Trophoblast cell (in vitro differentiated cells and primary cell): ENCODE results near the gene ZBTB42.
A peak's percentile ranks its signal among the peaks of the same experiment; 100 is the strongest.

Experiments
- DNase-seq, 2 donors: peaks; one replicate each; pipeline ENCODE4 v3.0.0-alpha.2; 2016
- H2AFZ ChIP-seq: 2 replicates; pipeline ENCODE4 v1.6.1; 2013; ENCODE audit warnings: low read length, moderate library complexity, mild to moderate bottlenecking; ENCODE audit not compliant: insufficient read depth, poor library complexity
- H2AK5ac ChIP-seq: 2 replicates; pipeline ENCODE4 v1.6.1; 2013; ENCODE audit warnings: mild to moderate bottlenecking, low read length
- H2BK120ac ChIP-seq: 2 replicates; pipeline ENCODE4 v1.6.1; 2013; ENCODE audit warnings: low read length, mild to moderate bottlenecking, moderate library complexity; ENCODE audit not compliant: insufficient read depth, poor library complexity
- H2BK12ac ChIP-seq: 2 replicates; pipeline ENCODE4 v1.6.1; 2013; ENCODE audit warnings: mild to moderate bottlenecking, low read length, moderate library complexity
- H2BK5ac ChIP-seq: 2 replicates; pipeline ENCODE4 v1.6.1; 2013; ENCODE audit warnings: low read length, low read depth, moderate library complexity, mild to moderate bottlenecking; ENCODE audit not compliant: poor library complexity
- H3K14ac ChIP-seq: 2 replicates; pipeline ENCODE4 v1.6.1; 2013; ENCODE audit warnings: mild to moderate bottlenecking, low read length
- H3K18ac ChIP-seq: 2 replicates; pipeline ENCODE4 v1.6.1; 2013; ENCODE audit warnings: mild to moderate bottlenecking, low read length
- H3K23ac ChIP-seq: 2 replicates; pipeline ENCODE4 v1.6.1; 2013; ENCODE audit warnings: low read length
- H3K27ac ChIP-seq: 2 replicates; pipeline ENCODE4 v1.5.1; 2013; ENCODE audit warnings: low read depth, mild to moderate bottlenecking, inconsistent platforms, low read length, moderate library complexity
- H3K27me3 ChIP-seq: 2 replicates; pipeline ENCODE4 v1.6.1; 2013; ENCODE audit warnings: inconsistent platforms, mild to moderate bottlenecking, low read length, moderate library complexity; ENCODE audit not compliant: insufficient read depth
- H3K36me3 ChIP-seq, 2 experiments: 1 replicate in 1 of 2; 2 replicates in 1 of 2; pipeline ENCODE4 v1.6.1; 2013; ENCODE audit warnings: low read length in 2 of 2, mild to moderate bottlenecking in 2 of 2, moderate library complexity in 1 of 2; ENCODE audit not compliant: insufficient read depth in 2 of 2, control insufficient read depth in 1 of 2
- H3K4ac ChIP-seq: 2 replicates; pipeline ENCODE4 v1.6.1; 2013; ENCODE audit warnings: low read depth, mild to moderate bottlenecking, low read length, moderate library complexity
- H3K4me1 ChIP-seq, 2 experiments: 1 replicate in 1 of 2; 2 replicates in 1 of 2; pipeline ENCODE4 v1.6.1; 2013; ENCODE audit warnings: low read length in 2 of 2, mild to moderate bottlenecking in 2 of 2, moderate library complexity in 1 of 2; ENCODE audit not compliant: insufficient read depth in 2 of 2, control insufficient read depth in 1 of 2
- H3K4me2 ChIP-seq: 2 replicates; pipeline ENCODE4 v1.6.1; 2013; ENCODE audit warnings: inconsistent platforms, mild to moderate bottlenecking, low read length, moderate library complexity
- H3K4me3 ChIP-seq: 2 replicates; pipeline ENCODE4 v1.5.1; 2013; ENCODE audit warnings: mild to moderate bottlenecking, low read depth, low read length, inconsistent platforms
- H3K79me1 ChIP-seq: one replicate; pipeline ENCODE4 v1.6.1; 2013; ENCODE audit warnings: low read length
- H3K79me2 ChIP-seq: 2 replicates; pipeline ENCODE4 v1.6.1; 2013; ENCODE audit warnings: low read length, mild to moderate bottlenecking; ENCODE audit not compliant: control insufficient read depth, insufficient read depth, poor library complexity
- H3K9ac ChIP-seq: 2 replicates; pipeline ENCODE4 v1.6.1; 2013; ENCODE audit warnings: mild to moderate bottlenecking, low read length
- H3K9me3 ChIP-seq: 2 replicates; pipeline ENCODE4 v1.6.1; 2013; ENCODE audit warnings: low read depth, mild to moderate bottlenecking, control low read depth, inconsistent platforms, low read length; ENCODE audit not compliant: insufficient read depth
- H4K12ac ChIP-seq: 2 replicates; pipeline ENCODE4 v1.6.1; 2013; ENCODE audit warnings: low read depth, mild to moderate bottlenecking, low read length, moderate library complexity
- H4K8ac ChIP-seq: 2 replicates; pipeline ENCODE4 v1.6.1; 2013; ENCODE audit warnings: low read depth, mild to moderate bottlenecking, low read length, moderate library complexity
- H4K91ac ChIP-seq: one replicate; pipeline ENCODE4 v1.6.1; 2013; ENCODE audit warnings: low read depth, mild to moderate bottlenecking, low read length, moderate library complexity
- WGBS: extraction: QIAGEN DNeasy Blood & Tissue Kit; methylation state at CpG from one replicate; pipeline ENCODE4 v1.1.7; 2013; ENCODE audit warnings: missing lambda C conversion rate; ENCODE audit not compliant: insufficient read length, insufficient coverage; ENCODE audit errors: extremely low coverage; 5-methylcytosine and 5-hydroxymethylcytosine counted together

ZBTB42 gene

GRCh38 chr14:104769324-104770071 is 31.4 kb upstream of the ZBTB42 start:
- Histone ChIP-seq H3K4me1 (peaks cover 15% of the 10 kb centered on the region in 2 experiments), H3K36me3 (peaks cover 46 to 50% of the 10 kb centered on the region in 2 experiments), H4K8ac (no peak overlapping the region), H3K18ac (no peak overlapping the region), H3K23ac (no peak overlapping the region), H3K14ac (no peak overlapping the region), H3K4ac (no peak overlapping the region), H3K4me2 (no peak overlapping the region), H4K12ac (no peak overlapping the region), H4K91ac (no peak overlapping the region), H3K79me2 (no peaks in the 10 kb centered on the region), H3K79me1 (peaks cover 7% of the 10 kb centered on the region), H3K27ac (no peak overlapping the region), H2AFZ (no peak overlapping the region), H3K27me3 (no peaks in the 10 kb centered on the region), H3K9me3 (peaks cover 4% of the 10 kb centered on the region), H3K4me3 (no peak overlapping the region), H2BK5ac (no peak overlapping the region), H2AK5ac (no peak overlapping the region), H3K9ac (no peak overlapping the region), H2BK12ac (no peak overlapping the region), H2BK120ac (no peak overlapping the region)
- WGBS: no CpG with 5 or more reads among the region's 18 CpGs
- peak in 1 of 2 donors; percentile 34 for DNase-seq

GRCh38 chr14:104770072-104770579 is 30.8 kb upstream of the ZBTB42 start:
- H3K79me1 ChIP-seq: peaks cover 7% of the 10 kb centered on the region
- H3K79me2 ChIP-seq: no peaks in the 10 kb centered on the region
- H3K9ac ChIP-seq: no peak overlapping the region
- no peak overlapping the region for H2BK12ac ChIP-seq
- no peak overlapping the region for H3K4ac ChIP-seq
- no peak overlapping the region for H2BK5ac ChIP-seq
- no peak overlapping the region for H3K18ac ChIP-seq
- H3K4me1 ChIP-seq: peaks cover 15 to 18% of the 10 kb centered on the region in 2 experiments
- peaks cover 4% of the 10 kb centered on the region for H3K9me3 ChIP-seq
- no peak overlapping the region for H2AK5ac ChIP-seq
- H4K91ac ChIP-seq: no peak overlapping the region
- no peak overlapping the region for H3K23ac ChIP-seq
- no peak overlapping the region for H3K4me3 ChIP-seq
- no peak overlapping the region for H2BK120ac ChIP-seq
- WGBS: no CpG with 5 or more reads among the region's 24 CpGs
- H4K8ac ChIP-seq: no peak overlapping the region
- H3K27me3 ChIP-seq: no peaks in the 10 kb centered on the region
- H3K36me3 ChIP-seq: peaks cover 52 to 56% of the 10 kb centered on the region in 2 experiments
- H3K14ac ChIP-seq: no peak overlapping the region
- no peak overlapping the region for H3K27ac ChIP-seq
- no peak overlapping the region for H4K12ac ChIP-seq
- peak in 1 of 2 donors; percentile 29 for DNase-seq
- H3K4me2 ChIP-seq: no peak overlapping the region
- no peak overlapping the region for H2AFZ ChIP-seq

GRCh38 chr14:104770851-104771272 is 30.0 kb upstream of the ZBTB42 start:
- no peak overlapping the region for H3K4me3 ChIP-seq
- WGBS: no CpG with 5 or more reads among the region's 5 CpGs
- H2BK120ac ChIP-seq: no peak overlapping the region
- no peak overlapping the region for H4K12ac ChIP-seq
- no peak overlapping the region for H3K23ac ChIP-seq
- no peak overlapping the region for H2AFZ ChIP-seq
- no peak overlapping the region for H3K4me2 ChIP-seq
- no peak overlapping the region for H3K9ac ChIP-seq
- H3K36me3 ChIP-seq: peaks cover 59 to 64% of the 10 kb centered on the region in 2 experiments
- H4K8ac ChIP-seq: no peak overlapping the region
- no peak overlapping the region for H3K18ac ChIP-seq
- H3K27me3 ChIP-seq: no peaks in the 10 kb centered on the region
- H4K91ac ChIP-seq: no peak overlapping the region
- no peak overlapping the region for H2BK12ac ChIP-seq
- peak in 1 of 2 donors; percentile 37 for DNase-seq
- no peak overlapping the region for H3K27ac ChIP-seq
- peaks cover 4% of the 10 kb centered on the region for H3K9me3 ChIP-seq
- H3K4ac ChIP-seq: no peak overlapping the region
- H2AK5ac ChIP-seq: no peak overlapping the region
- no peak overlapping the region for H3K14ac ChIP-seq
- peaks cover 7% of the 10 kb centered on the region for H3K79me1 ChIP-seq
- no peaks in the 10 kb centered on the region for H3K79me2 ChIP-seq
- peaks cover 15 to 22% of the 10 kb centered on the region in 2 experiments for H3K4me1 ChIP-seq
- H2BK5ac ChIP-seq: no peak overlapping the region

- WGBS: no CpG with 5 or more reads among the region's 4 CpGs
- Histone ChIP-seq H2BK120ac (no peak overlapping the region), H4K12ac (no peak overlapping the region), H3K4ac (no peak overlapping the region), H2AK5ac (no peak overlapping the region), H4K8ac (no peak overlapping the region), H3K36me3 (peaks cover 62 to 69% of the 10 kb centered on the region in 2 experiments), H3K27ac (no peak overlapping the region), H2BK12ac (no peak overlapping the region), H4K91ac (no peak overlapping the region), H3K23ac (no peak overlapping the region), H3K4me2 (no peak overlapping the region), H3K4me3 (no peak overlapping the region), H3K9ac (no peak overlapping the region), H3K4me1 (peaks cover 15 to 22% of the 10 kb centered on the region in 2 experiments), H3K18ac (no peak overlapping the region), H3K27me3 (no peaks in the 10 kb centered on the region), H3K79me1 (peaks cover 7% of the 10 kb centered on the region), H2BK5ac (no peak overlapping the region), H3K79me2 (no peaks in the 10 kb centered on the region), H2AFZ (no peak overlapping the region), H3K14ac (no peak overlapping the region), H3K9me3 (peaks cover 4% of the 10 kb centered on the region)
- DNase-seq: no peak
Measured at GRCh38 chr14:104771374-104771773, 29.5 kb upstream of the ZBTB42 start.
